ENCODE measurements around the gene TEX261. TPM values are rescaled to one million over a fixed set of nuclear protein-coding genes. Genes with fewer than 3 reads are reported as not detected.

Gene TEX261
- total RNA-seq, 1 donor = 16.7 TPM

- H3K27me3 ChIP-seq (ENCODE audit: insufficient read depth, low read length) = peaks cover 19% of the 10 kb centered on the region
- peaks cover 6% of the 10 kb centered on the region for H3K4me1 ChIP-seq (ENCODE audit: insufficient read depth, low read length)
- H3K4me3 ChIP-seq (ENCODE audit: low read length) = no peak overlapping the region
- no peaks in the 10 kb centered on the region for H3K9me3 ChIP-seq (ENCODE audit: low read depth, low read length)
Observed at GRCh38 chr2:70959851-70960832, 34.5 kb downstream of the TEX261 start.

GRCh38 chr2:70959271-70959761, 35.4 kb downstream of the TEX261 start:
- H3K4me3 ChIP-seq (ENCODE audit: low read length) = no peak overlapping the region
- no peaks in the 10 kb centered on the region for H3K9me3 ChIP-seq (ENCODE audit: low read depth, low read length)
- H3K27me3 ChIP-seq (ENCODE audit: insufficient read depth, low read length) = peaks cover 22% of the 10 kb centered on the region
- no peaks in the 10 kb centered on the region for H3K4me1 ChIP-seq (ENCODE audit: insufficient read depth, low read length)

- Histone ChIP-seq H3K4me3 (ENCODE audit: low read length) (no peak overlapping the region), H3K9me3 (ENCODE audit: low read depth, low read length) (no peaks in the 10 kb centered on the region), H3K27me3 (ENCODE audit: insufficient read depth, low read length) (peaks cover 23% of the 10 kb centered on the region), H3K4me1 (ENCODE audit: insufficient read depth, low read length) (no peaks in the 10 kb centered on the region)
Observed at GRCh38 chr2:70958759-70959158, 35.9 kb downstream of the TEX261 start.

- H3K4me3 ChIP-seq (ENCODE audit: low read length) = no peak overlapping the region
- no peaks in the 10 kb centered on the region for H3K9me3 ChIP-seq (ENCODE audit: low read depth, low read length)
- peaks cover 23% of the 10 kb centered on the region for H3K27me3 ChIP-seq (ENCODE audit: insufficient read depth, low read length)
- no peaks in the 10 kb centered on the region for H3K4me1 ChIP-seq (ENCODE audit: insufficient read depth, low read length)
Observed at GRCh38 chr2:70957798-70958197, 36.9 kb downstream of the TEX261 start.

GRCh38 chr2:70956141-70956540, 38.5 kb downstream of the TEX261 start:
- no peaks in the 10 kb centered on the region for H3K4me1 ChIP-seq (ENCODE audit: insufficient read depth, low read length)
- H3K27me3 ChIP-seq (ENCODE audit: insufficient read depth, low read length) = peaks cover 24% of the 10 kb centered on the region
- no peak overlapping the region for H3K4me3 ChIP-seq (ENCODE audit: low read length)
- H3K9me3 ChIP-seq (ENCODE audit: low read depth, low read length) = no peaks in the 10 kb centered on the region

- Histone ChIP-seq H3K9me3 (ENCODE audit: low read depth, low read length) (no peaks in the 10 kb centered on the region), H3K4me3 (ENCODE audit: low read length) (no peak overlapping the region), H3K27me3 (ENCODE audit: insufficient read depth, low read length) (peaks cover 24% of the 10 kb centered on the region), H3K4me1 (ENCODE audit: insufficient read depth, low read length) (no peaks in the 10 kb centered on the region)
Observed at GRCh38 chr2:70954886-70955285, 39.8 kb downstream of the TEX261 start.

- H3K4me3 ChIP-seq (ENCODE audit: low read length) = no peak overlapping the region
- peaks cover 13% of the 10 kb centered on the region for H3K4me1 ChIP-seq (ENCODE audit: insufficient read depth, low read length)
- H3K27me3 ChIP-seq (ENCODE audit: insufficient read depth, low read length) = peaks cover 32% of the 10 kb centered on the region
- no peaks in the 10 kb centered on the region for H3K9me3 ChIP-seq (ENCODE audit: low read depth, low read length)
Observed at GRCh38 chr2:70949086-70949485, 45.6 kb downstream of the TEX261 start.

GRCh38 chr2:70948337-70949003, 46.2 kb downstream of the TEX261 start:
- peaks cover 13% of the 10 kb centered on the region for H3K4me1 ChIP-seq (ENCODE audit: insufficient read depth, low read length)
- peaks cover 27% of the 10 kb centered on the region for H3K27me3 ChIP-seq (ENCODE audit: insufficient read depth, low read length)
- no peak overlapping the region for H3K4me3 ChIP-seq (ENCODE audit: low read length)
- no peaks in the 10 kb centered on the region for H3K9me3 ChIP-seq (ENCODE audit: low read depth, low read length)

- H3K4me1 ChIP-seq (ENCODE audit: insufficient read depth, low read length) = peaks cover 13% of the 10 kb centered on the region
- H3K9me3 ChIP-seq (ENCODE audit: low read depth, low read length) = no peaks in the 10 kb centered on the region
- no peak overlapping the region for H3K4me3 ChIP-seq (ENCODE audit: low read length)
- H3K27me3 ChIP-seq (ENCODE audit: insufficient read depth, low read length) = peaks cover 22% of the 10 kb centered on the region
Observed at GRCh38 chr2:70947556-70948184, 47.0 kb downstream of the TEX261 start.

GRCh38 chr2:70946832-70947442, 47.7 kb downstream of the TEX261 start:
- no peak overlapping the region for H3K4me3 ChIP-seq (ENCODE audit: low read length)

GRCh38 chr2:70944111-70944690, 50.5 kb downstream of the TEX261 start:
- Histone ChIP-seq H3K9me3 (ENCODE audit: low read depth, low read length) (no peaks in the 10 kb centered on the region), H3K27me3 (ENCODE audit: insufficient read depth, low read length) (peaks cover 16% of the 10 kb centered on the region), H3K4me1 (ENCODE audit: insufficient read depth, low read length) (peaks cover 13% of the 10 kb centered on the region), H3K4me3 (ENCODE audit: low read length) (no peak overlapping the region)

More at GRCh38 chr2:70946832-70947442, 47.7 kb downstream of the TEX261 start:
- H3K27me3 ChIP-seq (ENCODE audit: insufficient read depth, low read length) = peaks cover 22% of the 10 kb centered on the region
- H3K9me3 ChIP-seq (ENCODE audit: low read depth, low read length) = no peaks in the 10 kb centered on the region
- H3K4me1 ChIP-seq (ENCODE audit: insufficient read depth, low read length) = peaks cover 13% of the 10 kb centered on the region

GRCh38 chr2:70943205-70943871, 51.3 kb downstream of the TEX261 start:
- no peak overlapping the region for H3K4me3 ChIP-seq (ENCODE audit: low read length)
- peaks cover 12% of the 10 kb centered on the region for H3K27me3 ChIP-seq (ENCODE audit: insufficient read depth, low read length)
- H3K9me3 ChIP-seq (ENCODE audit: low read depth, low read length) = no peaks in the 10 kb centered on the region
- peaks cover 9% of the 10 kb centered on the region for H3K4me1 ChIP-seq (ENCODE audit: insufficient read depth, low read length)

- peaks cover 3% of the 10 kb centered on the region for H3K4me1 ChIP-seq (ENCODE audit: insufficient read depth, low read length)
- no peak overlapping the region for H3K4me3 ChIP-seq (ENCODE audit: low read length)
- peaks cover 6% of the 10 kb centered on the region for H3K27me3 ChIP-seq (ENCODE audit: insufficient read depth, low read length)
- H3K9me3 ChIP-seq (ENCODE audit: low read depth, low read length) = no peaks in the 10 kb centered on the region
Observed at GRCh38 chr2:70942396-70943204, 52.1 kb downstream of the TEX261 start.
